A549 (cell line): ENCODE results near the gene XIST. TPM values are rescaled to one million over a fixed set of nuclear protein-coding genes. Genes with fewer than 3 reads are reported as not detected.
A peak's percentile ranks its signal among the peaks of the same experiment; 100 is the strongest.

Experiments used
- ATAC-seq, 2 experiments: fragments of 200-7000 bp in 1 of 2; fragments of >200 bp in 1 of 2; cut with Nextera tagmentation in 1 of 2; cut with Tn5 transposase in 1 of 2; 3 replicates each; pipeline versions ENCODE4 v1.8.0 to v1.9.1; 2018 to 2020; ENCODE audit warnings: mild to moderate bottlenecking in 1 of 2, moderate library complexity in 1 of 2
- CTCF ChIA-PET: fragments of 300-600 bp; sonication (Branson Sonifier 250); formaldehyde crosslinking; extraction: SDS; loops from one replicate; lab custom pipeline; 2021; ENCODE audit warnings: antibody characterized with exemption, inconsistent platforms; lab: Yijun Ruan, JAX
- POLR2A ChIA-PET: fragments of 350-600 bp; formaldehyde crosslinking; extraction: SDS; loops from one replicate; lab custom pipeline; 2021; ENCODE audit warnings: antibody characterized with exemption, inconsistent platforms; lab: Yijun Ruan, JAX
- DNase-seq, 2 experiments: peaks; one replicate each; pipeline versions ENCODE4 v3.0.0 to v3.0.0-alpha.2; 2011 to 2016; ENCODE audit warnings: low read depth in 1 of 2, low spot score in 1 of 2
- FAIRE-seq: peaks from 2 replicates; lab custom pipeline; 2011; peaks lifted over from hg19 to GRCh38; lab: Jason Lieb, UNC
- H3K27ac ChIP-seq, 2 experiments: fragments of >200 bp; sonication (Bioruptor Twin); formaldehyde crosslinking; 3 replicates each; pipeline ENCODE4 v1.5.1; 2016 to 2017
- H3K4me1 ChIP-seq: fragments of >200 bp; sonication (Bioruptor Twin); formaldehyde crosslinking; 3 replicates; pipeline ENCODE4 v1.6.1; 2016
- H3K4me2 ChIP-seq: fragments of >200 bp; sonication (Bioruptor Twin); formaldehyde crosslinking; 3 replicates; pipeline ENCODE4 v1.6.1; 2016
- H3K4me3 ChIP-seq: fragments of >200 bp; sonication (Bioruptor Twin); formaldehyde crosslinking; 3 replicates; pipeline ENCODE4 v1.5.1; 2016
- H3K9me3 ChIP-seq: fragments of >200 bp; sonication (Bioruptor Twin); formaldehyde crosslinking; 3 replicates; pipeline ENCODE4 v1.6.1; 2016
- BHLHE40 ChIP-seq: IDR thresholded peaks from 2 replicates; pipeline ENCODE4 v1.6.1; 2012; ENCODE audit warnings: low read depth, low read length, inconsistent platforms
- CBX2 ChIP-seq: fragments of 200-600 bp; sonication (generic); IDR thresholded peaks from 2 replicates; pipeline ENCODE4 v1.6.1; 2016; ENCODE audit warnings: low read depth, mild to moderate bottlenecking, borderline replicate concordance
- CEBPB ChIP-seq, 2 experiments: fragments of >200 bp in 1 of 2; sonication (Bioruptor Twin) in 1 of 2; formaldehyde crosslinking in 1 of 2; IDR thresholded peaks; 2 replicates each; pipeline ENCODE4 v1.6.1; 2012 to 2016
- EHMT2 ChIP-seq: fragments of 200-600 bp; sonication (generic); IDR thresholded peaks from 2 replicates; pipeline ENCODE4 v1.6.1; 2016; ENCODE audit warnings: antibody characterized with exemption, low read depth, mild to moderate bottlenecking, moderate library complexity
- EP300 ChIP-seq, 2 experiments: fragments of >200 bp; sonication (Bioruptor Twin); formaldehyde crosslinking; IDR thresholded peaks; 2 replicates in 1 of 2; 3 replicates in 1 of 2; pipeline ENCODE4 v1.6.1; 2016 to 2017
- ESRRA ChIP-seq: fragments of 150-350 bp; IDR thresholded peaks from 2 replicates; pipeline ENCODE4 v1.6.1; 2014; ENCODE audit warnings: mild to moderate bottlenecking, low read length, borderline replicate concordance
- FOSB ChIP-seq: fragments of 250-450 bp; sonication (Bioruptor Pico); IDR thresholded peaks from 2 replicates; pipeline ENCODE4 v1.5.0; 2020; ENCODE audit warnings: mild to moderate bottlenecking, moderate library complexity
- FOSL2 ChIP-seq, 2 experiments: fragments of 450-650 bp in 1 of 2; fragments of >200 bp in 1 of 2; sonication (Bioruptor Twin) in 1 of 2; formaldehyde crosslinking; IDR thresholded peaks; 2 replicates each; pipeline versions ENCODE4 v1.5.0 to v1.6.1; 2016 to 2020; ENCODE audit warnings: mild to moderate bottlenecking in 1 of 2, moderate library complexity in 1 of 2
- GATA3 ChIP-seq: IDR thresholded peaks from 2 replicates; pipeline ENCODE4 v1.6.1; 2012; ENCODE audit warnings: borderline replicate concordance
- HDAC2 ChIP-seq: fragments of 200-600 bp; sonication (generic); IDR thresholded peaks from 2 replicates; pipeline ENCODE4 v1.6.1; 2016
- HOXB13 ChIP-seq: fragments of 250-450 bp; sonication (Bioruptor Pico); IDR thresholded peaks from 2 replicates; pipeline ENCODE4 v1.5.0; 2020; ENCODE audit warnings: low read depth, mild to moderate bottlenecking, moderate library complexity
- HOXB5 ChIP-seq: fragments of 250-450 bp; sonication (Bioruptor Pico); IDR thresholded peaks from 2 replicates; pipeline ENCODE4 v1.5.0; 2020; ENCODE audit warnings: mild to moderate bottlenecking, moderate library complexity
- JUN ChIP-seq, 2 experiments: fragments of >200 bp; sonication (Bioruptor Twin); formaldehyde crosslinking; IDR thresholded peaks; 2 replicates in 1 of 2; 3 replicates in 1 of 2; pipeline ENCODE4 v1.6.1; 2016 to 2017
- JUNB ChIP-seq: fragments of >200 bp; sonication (Bioruptor Twin); formaldehyde crosslinking; IDR thresholded peaks from 2 replicates; pipeline ENCODE4 v1.6.1; 2016
- NPAS2 ChIP-seq: fragments of 250-450 bp; sonication (Bioruptor Pico); IDR thresholded peaks from 2 replicates; pipeline ENCODE4 v1.8.0; 2022; ENCODE audit warnings: mild to moderate bottlenecking, moderate library complexity, borderline replicate concordance
- NR3C1 ChIP-seq: fragments of >200 bp; sonication (Bioruptor Twin); formaldehyde crosslinking; IDR thresholded peaks from 3 replicates; pipeline ENCODE4 v1.6.1; 2017
- PHF8 ChIP-seq: fragments of 200-600 bp; sonication (generic); IDR thresholded peaks from 2 replicates; pipeline ENCODE4 v1.6.1; 2016; ENCODE audit warnings: low read depth, mild to moderate bottlenecking, antibody characterized with exemption, moderate library complexity, borderline replicate concordance
- RARB ChIP-seq: fragments of 250-450 bp; sonication (Bioruptor Pico); IDR thresholded peaks from 2 replicates; pipeline ENCODE4 v1.8.0; 2021; ENCODE audit warnings: mild to moderate bottlenecking, moderate library complexity
- RCOR1 ChIP-seq: fragments of 150-350 bp; IDR thresholded peaks from 2 replicates; pipeline ENCODE4 v1.6.1; 2014; ENCODE audit warnings: antibody characterized with exemption, low read length, low read depth
- RFX5 ChIP-seq: fragments of 450-650 bp; IDR thresholded peaks from 2 replicates; pipeline ENCODE4 v1.7.1; 2014; ENCODE audit warnings: antibody characterized with exemption, mild to moderate bottlenecking, moderate library complexity
- SMC3 ChIP-seq: fragments of >200 bp; sonication (Bioruptor Twin); formaldehyde crosslinking; IDR thresholded peaks from 3 replicates; pipeline ENCODE4 v1.6.1; 2018; ENCODE audit warnings: inconsistent platforms
- SREBF2 ChIP-seq: fragments of 450-650 bp; IDR thresholded peaks from 2 replicates; pipeline ENCODE4 v1.6.1; 2014; ENCODE audit warnings: mild to moderate bottlenecking, moderate library complexity
- ZC3H11A ChIP-seq: fragments of 450-650 bp; IDR thresholded peaks from 2 replicates; pipeline ENCODE4 v1.6.1; 2014; ENCODE audit warnings: antibody characterized with exemption, mild to moderate bottlenecking
- ZFP36 ChIP-seq: fragments of 450-650 bp; IDR thresholded peaks from 2 replicates; pipeline ENCODE4 v1.6.1; 2014; ENCODE audit warnings: borderline replicate concordance; ENCODE audit not compliant: partially characterized antibody
- ZNF302 ChIP-seq: fragments of 250-450 bp; sonication (Bioruptor Pico); IDR thresholded peaks from 2 replicates; pipeline ENCODE4 v1.9.0; 2021; ENCODE audit warnings: inconsistent platforms, mild to moderate bottlenecking, moderate library complexity
- ZSCAN20 ChIP-seq: fragments of 250-450 bp; sonication (Bioruptor Pico); IDR thresholded peaks from 2 replicates; pipeline ENCODE4 v1.8.0; 2022; ENCODE audit warnings: mild to moderate bottlenecking, moderate library complexity
- WGBS: methylation state at CpG from one replicate; pipeline ENCODE4 v1.1.6; 2017; ENCODE audit errors: missing lambda C conversion rate; 5-methylcytosine and 5-hydroxymethylcytosine counted together
- polyA plus RNA-seq, 4 experiments: library from polyadenylated mRNA; depleted of rRNA in 3 of 4; stranded (reverse); fragments of >200 nt; fragmentation: RNase III in 1 of 4; extraction: RNeasy Plus Mini Kit Qiagen cat#74134 plus additional on column Dnase treatment in 1 of 4; gene quantifications; 2 replicates in 3 of 4; 3 replicates in 1 of 4; pipeline ENCODE4 v1.2.3, GENCODE V29; 2011 to 2017
- TF ChIP-seq, protein P1 (sequence below): fragments of 250-450 bp; sonication (Bioruptor Pico); IDR thresholded peaks from 2 replicates; pipeline ENCODE4 v1.5.0; 2021; ENCODE audit warnings: mild to moderate bottlenecking, moderate library complexity, borderline replicate concordance
- TF ChIP-seq, protein P2 (sequence below): fragments of >200 bp; sonication (Bioruptor Twin); formaldehyde crosslinking; IDR thresholded peaks from 2 replicates; pipeline ENCODE4 v1.6.1; 2016
- TF ChIP-seq, protein P3 (sequence below): fragments of 250-450 bp; sonication (Bioruptor Pico); IDR thresholded peaks from 2 replicates; pipeline ENCODE4 v1.5.0; 2020; ENCODE audit warnings: low read depth, mild to moderate bottlenecking, moderate library complexity
- TF ChIP-seq, protein P4 (sequence below): fragments of >200 bp; sonication (Bioruptor Twin); formaldehyde crosslinking; IDR thresholded peaks from 3 replicates; pipeline ENCODE4 v1.6.1; 2016

Gene XIST
- polyA plus RNA-seq, 2 of the 4 experiments (the other 2 are of a cell fraction) = 0.19 TPM; not detected in 1

DNA sequence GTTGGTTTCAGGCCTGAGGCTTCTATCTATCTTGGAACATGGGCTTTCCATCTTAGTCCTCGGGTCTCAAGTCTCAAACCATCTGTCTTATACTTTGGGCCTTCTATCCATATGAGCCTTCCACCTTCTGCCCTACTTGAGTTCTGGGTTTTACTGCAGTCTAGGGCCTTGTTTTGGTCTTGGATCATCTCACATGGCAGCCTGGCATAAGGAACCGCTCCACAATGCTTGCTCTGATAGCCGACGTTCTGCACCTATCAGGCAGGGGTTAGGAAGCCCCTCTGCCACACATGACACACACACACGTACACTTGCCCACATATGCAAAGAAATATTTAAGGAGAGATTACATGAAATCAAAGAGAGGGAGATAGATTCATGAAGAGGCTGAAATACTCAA is 25.5 kb downstream of the XIST start:
- FAIRE-seq = no peak

DNA sequence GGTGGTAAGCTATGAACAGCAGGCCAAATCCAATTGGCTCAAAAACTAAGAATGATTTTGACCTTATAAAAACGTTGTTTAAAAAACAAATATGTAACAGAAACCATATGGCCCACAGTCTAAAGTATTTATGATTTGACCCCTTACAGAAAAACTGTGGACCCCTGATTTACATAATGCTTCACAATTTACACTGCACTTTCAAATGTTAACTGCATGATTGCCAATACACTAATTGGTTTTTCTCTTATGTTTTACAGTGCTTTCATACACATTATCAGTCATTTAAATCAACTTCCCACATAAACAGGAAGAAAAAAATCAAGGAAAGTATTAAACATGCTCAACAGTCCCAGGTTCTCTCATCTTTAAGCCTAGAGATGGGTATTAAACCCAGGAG is 26.9 kb downstream of the XIST start:
- Histone ChIP-seq H3K27ac (no peak overlapping the region), H3K9me3 (no peaks in the 10 kb centered on the region), H3K4me1 (no peaks in the 10 kb centered on the region), H3K4me3 (no peak overlapping the region), H3K4me2 (no peak overlapping the region)
- DNase-seq (no peak), ATAC-seq (no peak), FAIRE-seq (peak; percentile 39)
- WGBS = 0% methylated on average over 1 of the region's 1 CpG
- TF ChIP-seq, protein P1, sequence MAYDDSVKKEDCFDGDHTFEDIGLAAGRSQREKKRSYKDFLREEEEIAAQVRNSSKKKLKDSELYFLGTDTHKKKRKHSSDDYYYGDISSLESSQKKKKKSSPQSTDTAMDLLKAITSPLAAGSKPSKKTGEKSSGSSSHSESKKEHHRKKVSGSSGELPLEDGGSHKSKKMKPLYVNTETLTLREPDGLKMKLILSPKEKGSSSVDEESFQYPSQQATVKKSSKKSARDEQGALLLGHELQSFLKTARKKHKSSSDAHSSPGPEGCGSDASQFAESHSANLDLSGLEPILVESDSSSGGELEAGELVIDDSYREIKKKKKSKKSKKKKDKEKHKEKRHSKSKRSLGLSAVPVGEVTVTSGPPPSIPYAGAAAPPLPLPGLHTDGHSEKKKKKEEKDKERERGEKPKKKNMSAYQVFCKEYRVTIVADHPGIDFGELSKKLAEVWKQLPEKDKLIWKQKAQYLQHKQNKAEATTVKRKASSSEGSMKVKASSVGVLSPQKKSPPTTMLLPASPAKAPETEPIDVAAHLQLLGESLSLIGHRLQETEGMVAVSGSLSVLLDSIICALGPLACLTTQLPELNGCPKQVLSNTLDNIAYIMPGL (CRISPR knock-in tag) = no peak
- TF ChIP-seq ZFP36 (no peak), HOXB5 (CRISPR knock-in tag) (no peak), NPAS2 (no peak), CBX2 (no peak), JUNB (no peak)
- TF ChIP-seq, protein P2, sequence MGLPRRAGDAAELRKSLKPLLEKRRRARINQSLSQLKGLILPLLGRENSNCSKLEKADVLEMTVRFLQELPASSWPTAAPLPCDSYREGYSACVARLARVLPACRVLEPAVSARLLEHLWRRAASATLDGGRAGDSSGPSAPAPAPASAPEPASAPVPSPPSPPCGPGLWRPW = no peak
- TF ChIP-seq, protein P3, sequence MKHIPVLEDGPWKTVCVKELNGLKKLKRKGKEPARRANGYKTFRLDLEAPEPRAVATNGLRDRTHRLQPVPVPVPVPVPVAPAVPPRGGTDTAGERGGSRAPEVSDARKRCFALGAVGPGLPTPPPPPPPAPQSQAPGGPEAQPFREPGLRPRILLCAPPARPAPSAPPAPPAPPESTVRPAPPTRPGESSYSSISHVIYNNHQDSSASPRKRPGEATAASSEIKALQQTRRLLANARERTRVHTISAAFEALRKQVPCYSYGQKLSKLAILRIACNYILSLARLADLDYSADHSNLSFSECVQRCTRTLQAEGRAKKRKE (CRISPR knock-in tag) = no peak
- TF ChIP-seq, protein P4, sequence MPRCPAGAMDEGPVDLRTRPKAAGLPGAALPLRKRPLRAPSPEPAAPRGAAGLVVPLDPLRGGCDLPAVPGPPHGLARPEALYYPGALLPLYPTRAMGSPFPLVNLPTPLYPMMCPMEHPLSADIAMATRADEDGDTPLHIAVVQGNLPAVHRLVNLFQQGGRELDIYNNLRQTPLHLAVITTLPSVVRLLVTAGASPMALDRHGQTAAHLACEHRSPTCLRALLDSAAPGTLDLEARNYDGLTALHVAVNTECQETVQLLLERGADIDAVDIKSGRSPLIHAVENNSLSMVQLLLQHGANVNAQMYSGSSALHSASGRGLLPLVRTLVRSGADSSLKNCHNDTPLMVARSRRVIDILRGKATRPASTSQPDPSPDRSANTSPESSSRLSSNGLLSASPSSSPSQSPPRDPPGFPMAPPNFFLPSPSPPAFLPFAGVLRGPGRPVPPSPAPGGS = no peak
- ChIA-PET POLR2A (no interaction called here), CTCF (no interaction called here)

More for the DNA sequence above, 25.5 kb downstream of the XIST start:
- no peak overlapping the region for H3K4me2 ChIP-seq
- no peak overlapping the region for H3K4me3 ChIP-seq
- TF ChIP-seq ESRRA (no peak), ZSCAN20 (CRISPR knock-in tag) (no peak), CEBPB (IDR thresholded peaks at IDR 0.05) (no peak), FOSL2 (IDR thresholded peaks at IDR 0.05) (no peak), FOSL2 (CRISPR knock-in tag; IDR thresholded peaks at IDR 0.05) (no peak), HOXB5 (CRISPR knock-in tag) (no peak), ZC3H11A (no peak), RFX5 (no peak), JUNB (no peak)
- WGBS = 19% methylated on average over 5 of the region's 5 CpGs
- CTCF ChIA-PET = no interaction called here
- DNase-seq (no peak), ATAC-seq (no peak)
- no peak overlapping the region for H3K27ac ChIP-seq
- POLR2A ChIA-PET = no interaction called here
- no peaks in the 10 kb centered on the region for H3K9me3 ChIP-seq
- H3K4me1 ChIP-seq = no peaks in the 10 kb centered on the region

DNA sequence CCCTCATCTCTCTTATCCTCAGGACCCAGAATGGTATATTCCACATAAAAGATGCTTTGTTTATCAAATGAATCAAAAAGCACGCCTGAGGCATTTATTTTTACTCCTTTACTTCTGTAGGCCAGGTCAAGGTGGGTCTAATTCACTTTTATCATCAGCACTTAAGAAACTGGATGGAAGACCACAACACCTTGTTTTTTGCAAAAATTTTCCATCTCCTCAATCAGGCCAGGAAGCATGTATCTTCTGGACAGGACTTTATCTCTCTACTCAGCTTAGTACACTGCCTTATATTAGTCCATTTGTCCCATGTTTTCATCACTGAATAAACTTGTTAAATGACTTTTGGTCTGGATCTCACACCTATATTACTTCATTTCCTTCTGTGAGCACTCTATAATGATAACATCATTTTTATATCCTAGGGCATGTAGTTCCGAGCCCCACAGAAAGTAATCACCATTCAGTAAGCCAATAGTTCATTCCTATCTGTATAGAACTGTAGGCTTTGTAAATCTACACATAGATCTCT is 29.0 kb downstream of the XIST start:
- Histone ChIP-seq H3K4me1 (no peaks in the 10 kb centered on the region), H3K4me3 (no peak overlapping the region), H3K9me3 (no peaks in the 10 kb centered on the region), H3K4me2 (no peak overlapping the region), H3K27ac (no peak overlapping the region)
- 9% methylated on average over 2 of the region's 2 CpGs for whole genome bisulfite sequencing
- no peak for ATAC-seq
- peak; percentile 73 for FAIRE-seq
- TF ChIP-seq ZNF302 (CRISPR knock-in tag) = no peak
- TF ChIP-seq NR3C1 = no peak
- no peak for TF ChIP-seq HDAC2
- no peak for TF ChIP-seq JUNB
- no peak for TF ChIP-seq RARB
- no peak for TF ChIP-seq BHLHE40
- TF ChIP-seq RCOR1 = no peak
- TF ChIP-seq JUN (IDR thresholded peaks at IDR 0.05) = no peak
- no peak for TF ChIP-seq GATA3
- TF ChIP-seq FOSL2 (IDR thresholded peaks at IDR 0.05) = no peak
- no peak for TF ChIP-seq FOSL2 (CRISPR knock-in tag; IDR thresholded peaks at IDR 0.05)
- TF ChIP-seq HOXB13 = no peak
- no peak for TF ChIP-seq CEBPB (IDR thresholded peaks at IDR 0.05)
- TF ChIP-seq SREBF2 = no peak
- TF ChIP-seq PHF8 = no peak
- TF ChIP-seq SMC3 = no peak
- no peak for TF ChIP-seq FOSB (CRISPR knock-in tag)
- no peak for TF ChIP-seq ZC3H11A
- no peak for TF ChIP-seq NPAS2
- TF ChIP-seq EP300 (IDR thresholded peaks at IDR 0.05) = no peak
- TF ChIP-seq EHMT2 = no peak
- DNase-seq = no peak
- CTCF ChIA-PET = no interaction called here
- POLR2A ChIA-PET = no interaction called here
